Ovary (tissue), 9 donors: ENCODE results near the gene ST8SIA6. TPM values are rescaled to one million over a fixed set of nuclear protein-coding genes. Genes with fewer than 3 reads are reported as not detected.

Experiments
- DNase-seq, 5 donors: peaks; one replicate each; pipeline ENCODE4 v3.0.0-alpha.2; 2019 to 2020
- H3K27ac ChIP-seq, 2 donors: fragments of 200-600 bp; one replicate each; pipeline versions ENCODE4 v1.5.1 to v1.8.0; 2019 to 2022
- H3K27me3 ChIP-seq: fragments of 200-600 bp; one replicate; pipeline ENCODE4 v1.8.0; 2022
- H3K36me3 ChIP-seq: fragments of 200-600 bp; sonication (generic); one replicate; pipeline ENCODE4 v1.5.1; 2019
- H3K4me1 ChIP-seq: one replicate; pipeline ENCODE4 v1.8.1; 2013; ENCODE audit warnings: mild to moderate bottlenecking, moderate library complexity; ENCODE audit not compliant: insufficient read depth
- H3K4me3 ChIP-seq: fragments of 200-600 bp; sonication (generic); one replicate; pipeline ENCODE4 v1.5.1; 2017
- H3K9me3 ChIP-seq, 2 donors: fragments of 200-600 bp in 1 of 2; sonication (generic) in 1 of 2; one replicate each; pipeline versions ENCODE4 v1.5.1 to v1.8.1; 2013 to 2019; ENCODE audit warnings: mild to moderate bottlenecking in 1 of 2, moderate library complexity in 1 of 2
- CTCF ChIP-seq, 3 donors: fragments of 450-650 bp in 2 of 3; fragments of 200-600 bp in 1 of 3; IDR thresholded peaks; one replicate each; pipeline versions ENCODE4 v1.5.1 to v1.8.0; 2016 to 2022; ENCODE audit warnings: antibody characterized with exemption in 3 of 3, mild to moderate bottlenecking in 1 of 3
- EP300 ChIP-seq: sonication (generic); formaldehyde crosslinking; IDR thresholded peaks from one replicate; pipeline ENCODE4 v1.6.1; 2017; ENCODE audit warnings: antibody characterized with exemption
- POLR2A ChIP-seq: fragments of 450-650 bp; IDR thresholded peaks from one replicate; pipeline ENCODE4 v1.6.1; 2017; ENCODE audit warnings: antibody characterized with exemption, mild to moderate bottlenecking, moderate library complexity
- WGBS, 3 donors: extraction: QIAGEN DNeasy Blood & Tissue Kit in 1 of 3; methylation state at CpG; one replicate each; pipeline versions ENCODE4 v1.1.5 to v1.1.7; 2013 to 2017; 5-methylcytosine and 5-hydroxymethylcytosine counted together
- intact Hi-C, 4 donors: fragments of 100-400 bp; cut with DNase I; formaldehyde crosslinking; loops; one replicate each; pipeline versions ENCODE4 v1.11.0 to v1.15.1; 2022 to 2023
- polyA plus RNA-seq, 2 donors: library from polyadenylated mRNA; stranded (reverse); fragments of 200-250 nt in 1 of 2; fragments of 350-450 nt in 1 of 2; fragmentation: Illumina TruSeq in 1 of 2; extraction: RNeasy Lipid Tissue Mini Kit (QIAGEN cat#74804) in 1 of 2; gene quantifications; one replicate each; pipeline ENCODE4 v1.2.3, GENCODE V29; 2013 to 2014
- small RNA-seq: library from RNA; depleted of rRNA; stranded (forward); fragments of <200 nt; gene quantifications from one replicate; pipeline ENCODE3, GENCODE V24; 2016
- total RNA-seq, 7 donors: library from RNA; depleted of rRNA in 2 of 7; stranded (reverse); fragments of >200 nt in 2 of 7; fragmentation: NEBNext Ultra II Directional in 3 of 7; extraction: Animal tissue kit (Norgen Biotek cat#: 25700) in 3 of 7; gene quantifications; one replicate each; pipeline versions ENCODE4 v1.1.0 to v1.2.4, GENCODE V29; 2016 to 2023
- donor health status: DM: no; HTN: no; CAD: no; lungs with moderate emphysema.
- donor health status: DM: no; HTN: no; CAD: no.
- donor health status: Bipolar disorder and iron deficiency.
- donor health status: DM: yes; HTN: yes; CAD: no.
- donor health status: DM: no; HTN: no; CAD: no.
- donor health status: DM: yes; HTN: yes; CAD: no.

The ST8SIA6 gene
- total and polyA plus RNA-seq, 9 donors = 0.22 to 2.1 (median 0.95) TPM; not detected in 1

- H3K9me3 ChIP-seq = no peaks in the 10 kb centered on the region
These were observed 181.7 kb downstream of the ST8SIA6 start for GRCh38 chr10:17272648-17273047.

More at GRCh38 chr10:17272648-17273047, 181.7 kb downstream of the ST8SIA6 start:
- no peak for DNase-seq
- Histone ChIP-seq H3K4me1 (no peaks in the 10 kb centered on the region), H3K36me3 (no peaks in the 10 kb centered on the region), H3K27me3 (no peaks in the 10 kb centered on the region), H3K27ac (no peak overlapping the region), H3K4me3 (no peak overlapping the region)
- intact Hi-C loops = no loop called here
- no peak for TF ChIP-seq POLR2A
- no peak for TF ChIP-seq EP300
- TF ChIP-seq CTCF (IDR thresholded peaks at IDR 0.05) = no peak
- WGBS, 3 donors = 93 to 98% (median 93%) methylated on average over 12 of the region's 12 CpGs

Small RNAs within 50 kb of the gene (small RNA-seq; reads per million reads assigned to genes)
- not detected for gene RF00019

Other genes with a start within 250 kb of the ST8SIA6 start
- 1,000 to 10,000 TPM; 2,370 to 5,934 (median 4,198) TPM for gene VIM, start 226.4 kb downstream of the ST8SIA6 start, total RNA-seq
- 1,000 to 10,000 TPM; 5,561 to 6,135 TPM for gene VIM, start 226.4 kb downstream of the ST8SIA6 start, polyA plus RNA-seq
- 10 to 100 TPM in 1 of 7 donors, 1 to 10 TPM in 6; 6.4 to 11.7 (median 7.5) TPM for gene HACD1, start 162.8 kb upstream of the ST8SIA6 start, total RNA-seq
- 10 to 100 TPM in 1 of 2 donors, 1 to 10 TPM in 1; 4.8 to 13.6 TPM for gene HACD1, start 162.8 kb upstream of the ST8SIA6 start, polyA plus RNA-seq
- gene STAM, start 189.6 kb upstream of the ST8SIA6 start, total RNA-seq = 10 to 100 TPM; 14.4 to 24.7 (median 20.3) TPM
- gene STAM, start 189.6 kb upstream of the ST8SIA6 start, polyA plus RNA-seq = 10 to 100 TPM; 10.7 to 24.0 TPM